ENCODE results near the gene ARHGAP26. TPM values are rescaled to one million over a fixed set of nuclear protein-coding genes. Genes with fewer than 3 reads are reported as not detected.
A peak's percentile ranks its signal among the peaks of the same experiment; 100 is the strongest.
"Not testable (repeated sequence)": the region's sequence is repeated elsewhere in the genome, so short reads cannot be mapped to it uniquely, and the experiment has no call there.

Gene ARHGAP26
- polyA plus RNA-seq, 6 donors from 2014 or later: 2.4 to 8.7 (median 4.1) TPM

DNA sequence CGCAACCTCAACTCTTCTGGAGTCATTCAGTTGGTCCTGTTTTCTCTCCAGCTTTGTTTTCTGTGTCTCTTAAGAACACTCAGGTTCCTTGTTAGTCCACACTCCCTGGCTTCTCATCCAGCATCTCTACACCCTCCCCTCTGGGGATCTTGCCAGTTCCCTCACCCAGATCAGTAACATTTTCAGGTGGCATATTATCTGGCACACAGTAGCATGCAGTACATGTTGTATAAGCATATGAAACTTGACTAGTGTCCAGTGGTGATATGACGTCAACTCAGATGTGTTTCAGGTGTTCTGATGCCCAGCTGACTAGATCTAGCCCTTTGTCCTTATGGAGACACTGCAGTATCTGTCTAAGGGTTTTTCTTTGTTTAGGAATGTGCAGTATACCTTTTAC, 184.3 kb downstream of the ARHGAP26 start:
- Mint-ChIP-seq H3K4me1 (peaks cover 10 to 27% (median 16%) of the 10 kb centered on the region in 3 donors), H3K36me3 (peaks cover 4 to 7% of the 10 kb centered on the region in 2 donors), H3K27me3 (no peaks in the 10 kb centered on the region), H3K27ac (no peak overlapping the region), H3K9me3 (peaks cover 0 to 5% (median 0%) of the 10 kb centered on the region in 7 donors), H3K4me3 (no peak overlapping the region)
- DNase-seq (no peak), ATAC-seq (ENCODE audit: low read depth in 2 of 2) (no peak)

DNA sequence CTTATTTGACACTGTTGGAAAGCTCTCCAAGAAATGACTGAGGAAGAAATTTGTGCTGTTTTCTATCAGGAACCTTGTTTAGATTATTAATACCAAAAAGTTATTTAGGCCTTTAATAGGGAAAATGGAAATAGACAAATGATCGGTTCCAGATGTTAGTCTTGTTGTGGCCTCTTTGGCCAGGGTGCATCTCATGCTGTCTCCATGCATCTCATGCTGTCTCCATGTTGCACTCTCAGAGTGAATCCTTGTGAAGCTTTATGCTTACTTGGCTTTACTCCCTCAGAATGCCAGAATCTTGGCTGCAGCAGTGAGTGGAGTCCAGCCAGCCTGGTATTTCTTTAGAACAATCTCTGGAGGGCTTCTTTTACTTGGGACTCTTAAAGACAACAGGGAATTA, 185.5 kb downstream of the ARHGAP26 start:
- Mint-ChIP-seq H3K27ac (no peak overlapping the region), H3K27me3 (no peaks in the 10 kb centered on the region), H3K4me3 (no peak overlapping the region), H3K4me1 (peaks cover 5 to 19% (median 8%) of the 10 kb centered on the region in 3 donors), H3K9me3 (peaks cover 0 to 5% (median 0%) of the 10 kb centered on the region in 7 donors), H3K36me3 (peaks cover 4 to 7% of the 10 kb centered on the region in 2 donors)
- ATAC-seq (ENCODE audit: low read depth in 2 of 2): no peak
- no peak for DNase-seq

DNA sequence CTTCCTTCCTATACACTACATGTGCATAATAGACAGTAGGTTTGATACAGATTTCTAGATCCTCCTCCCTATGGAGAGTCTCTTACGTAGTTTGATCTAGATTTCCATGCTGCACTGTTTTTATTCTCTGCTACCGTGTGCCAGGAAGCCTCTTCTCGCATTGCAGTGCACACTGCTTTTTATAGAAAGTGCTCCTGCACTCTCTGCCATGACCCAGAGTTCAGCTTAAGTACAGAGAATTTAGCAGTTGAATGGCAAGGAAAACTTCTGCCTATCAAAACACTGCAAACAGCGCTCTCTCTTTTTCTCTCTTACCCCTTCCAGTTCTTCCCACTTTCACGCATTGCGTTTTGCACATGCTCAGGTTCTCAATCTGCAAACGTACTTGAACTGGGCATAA, 187.4 kb downstream of the ARHGAP26 start:
- H3K27me3 Mint-ChIP-seq: no peaks in the 10 kb centered on the region
- H3K4me1 Mint-ChIP-seq: peaks cover 5 to 12% (median 7%) of the 10 kb centered on the region in 3 donors
- peaks cover 4 to 7% of the 10 kb centered on the region in 2 donors for H3K36me3 Mint-ChIP-seq
- ATAC-seq (ENCODE audit: low read depth in 2 of 2) (no peak), DNase-seq (no peak)
- no peak overlapping the region for H3K4me3 Mint-ChIP-seq
- H3K27ac Mint-ChIP-seq: peak overlapping the region in 1 of 6 donors; percentile 33
- peaks cover 0 to 1% (median 0%) of the 10 kb centered on the region in 7 donors for H3K9me3 Mint-ChIP-seq

DNA sequence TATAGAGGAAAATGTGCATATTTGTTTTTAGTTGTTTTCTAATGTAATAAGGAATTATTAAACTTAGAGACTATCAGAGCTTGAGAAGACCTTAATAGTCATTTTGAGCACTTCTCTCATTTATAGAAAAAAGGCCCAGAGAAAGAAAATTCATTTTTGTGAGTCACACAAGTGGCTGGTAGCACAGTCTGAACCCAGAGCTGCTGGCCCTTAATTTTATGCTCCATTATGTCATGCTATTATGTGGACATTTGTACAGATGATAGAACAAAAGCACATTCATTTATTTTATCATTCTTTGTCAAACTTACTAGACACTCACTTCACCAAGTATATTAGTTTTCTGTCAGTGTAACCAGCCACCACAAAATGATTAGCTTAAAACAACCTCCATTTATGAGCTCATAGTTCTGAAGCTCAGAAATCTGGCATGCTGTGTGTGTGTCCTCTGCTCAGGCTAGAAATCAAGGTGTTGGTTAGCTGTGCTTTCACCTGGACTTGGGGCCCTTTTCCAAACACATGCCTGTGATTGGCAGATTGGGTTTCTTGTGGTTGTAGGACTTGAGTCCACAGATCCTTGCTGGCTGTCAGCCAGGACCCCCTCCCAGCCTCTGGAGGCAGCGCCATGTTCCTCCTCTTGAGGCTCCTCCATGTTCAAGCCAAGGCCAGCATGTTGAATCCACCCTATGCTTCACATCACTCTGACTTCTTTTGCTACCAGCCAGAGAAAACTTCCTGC, 188.9 kb downstream of the ARHGAP26 start:
- no peak for DNase-seq
- H3K36me3 Mint-ChIP-seq: peaks cover 0 to 6% of the 10 kb centered on the region in 2 donors
- H3K4me1 Mint-ChIP-seq: peaks cover 5 to 12% (median 7%) of the 10 kb centered on the region in 3 donors
- no peak for ATAC-seq (ENCODE audit: low read depth in 2 of 2)
- H3K27ac Mint-ChIP-seq: peak overlapping the region in 1 of 6 donors; percentile 66
- peaks cover 0 to 9% (median 0%) of the 10 kb centered on the region in 7 donors for H3K9me3 Mint-ChIP-seq
- H3K4me3 Mint-ChIP-seq: no peak overlapping the region
- H3K27me3 Mint-ChIP-seq: no peaks in the 10 kb centered on the region

DNA sequence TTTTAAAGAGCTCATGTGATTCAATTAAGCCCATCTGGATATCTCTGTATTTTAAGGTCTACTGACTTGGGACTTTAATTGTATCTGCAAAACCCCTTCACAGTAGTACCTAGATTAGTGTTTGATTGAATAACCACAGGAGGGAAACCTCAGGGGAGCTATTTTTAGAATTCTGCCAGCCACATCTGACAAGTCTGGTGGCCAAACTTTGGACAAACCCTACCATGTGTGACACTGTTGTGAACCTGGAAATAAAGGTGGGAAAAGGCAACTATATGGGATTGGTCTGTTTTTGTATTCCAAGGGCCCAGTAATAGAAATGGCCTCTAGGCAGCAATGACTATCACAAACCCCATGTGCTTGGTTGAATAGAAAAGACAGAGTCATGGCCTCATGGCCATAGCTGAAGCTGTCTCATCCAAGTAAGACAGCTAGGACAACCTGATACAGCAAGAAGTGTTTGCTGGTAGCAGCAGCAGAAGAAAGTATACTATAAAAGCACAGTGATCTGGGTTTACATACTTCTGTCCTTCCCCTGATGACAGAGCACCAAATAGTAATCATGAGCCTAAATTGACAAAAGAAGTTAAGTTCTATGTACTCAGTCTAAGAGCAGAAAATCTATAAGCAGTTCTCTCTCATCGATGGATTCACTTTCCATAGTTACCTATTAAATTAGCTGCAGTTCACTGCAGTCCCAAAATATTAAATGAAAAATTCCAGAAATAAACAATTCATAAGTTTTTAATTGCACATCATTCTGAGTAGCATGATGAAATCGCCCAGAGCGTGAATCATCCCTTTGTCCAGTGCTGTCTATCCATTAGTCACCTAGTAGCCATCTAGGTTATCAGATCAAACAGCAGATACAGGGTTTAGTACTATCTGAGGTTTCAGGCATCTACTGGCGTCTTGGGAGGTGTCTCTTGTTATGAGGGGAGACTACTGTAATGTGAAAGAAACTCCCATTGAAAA, 189.8 kb downstream of the ARHGAP26 start:
- H3K4me1 Mint-ChIP-seq: peaks cover 7 to 16% (median 9%) of the 10 kb centered on the region in 3 donors
- ATAC-seq (ENCODE audit: low read depth in 2 of 2): no peak
- H3K9me3 Mint-ChIP-seq: peaks cover 0 to 9% (median 0%) of the 10 kb centered on the region in 7 donors
- no peak for DNase-seq
- no peaks in the 10 kb centered on the region for H3K27me3 Mint-ChIP-seq
- H3K36me3 Mint-ChIP-seq: no peaks in the 10 kb centered on the region
- no peak overlapping the region for H3K4me3 Mint-ChIP-seq
- H3K27ac Mint-ChIP-seq: no peak overlapping the region

DNA sequence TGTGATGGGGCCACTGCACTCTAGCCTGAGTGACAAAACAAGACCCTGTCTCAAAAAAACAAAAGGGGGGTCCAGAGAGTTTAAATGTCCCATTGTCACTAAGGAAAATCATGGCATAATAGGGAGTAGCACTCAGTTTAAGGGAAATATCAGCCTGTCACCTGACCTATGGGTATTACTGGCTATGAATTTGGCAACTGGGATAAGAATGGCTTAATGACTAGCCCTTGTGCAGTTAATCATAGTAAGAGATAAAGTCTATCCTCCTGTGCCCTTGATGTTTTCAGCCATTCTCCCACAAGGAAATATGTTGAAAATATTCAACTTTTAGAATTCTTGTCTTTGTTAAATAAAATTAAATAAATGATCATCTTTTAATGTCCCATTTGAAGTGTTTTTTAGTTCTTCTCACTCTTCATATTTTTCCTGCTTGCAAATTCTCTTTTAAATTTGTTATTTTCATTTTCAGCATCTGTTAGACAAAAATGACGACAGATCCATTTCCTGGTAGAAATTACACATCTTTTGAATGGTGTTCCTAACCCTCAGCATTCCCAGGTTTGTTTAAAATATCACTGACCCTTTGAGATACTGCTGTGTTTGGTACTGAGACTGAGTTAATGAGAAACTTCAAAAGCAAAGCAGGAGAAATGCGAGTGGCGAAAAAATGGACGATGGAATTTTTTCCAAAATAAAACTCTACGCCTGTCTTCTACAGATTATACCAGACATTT, 191.4 kb downstream of the ARHGAP26 start:
- ATAC-seq (ENCODE audit: low read depth in 2 of 2) (no peak), DNase-seq (no peak)
- Mint-ChIP-seq H3K4me1 (peaks cover 7 to 17% (median 9%) of the 10 kb centered on the region in 3 donors), H3K9me3 (peaks cover 0 to 9% (median 0%) of the 10 kb centered on the region in 7 donors), H3K27ac (no peak overlapping the region), H3K36me3 (no peaks in the 10 kb centered on the region), H3K4me3 (no peak overlapping the region), H3K27me3 (no peaks in the 10 kb centered on the region)

DNA sequence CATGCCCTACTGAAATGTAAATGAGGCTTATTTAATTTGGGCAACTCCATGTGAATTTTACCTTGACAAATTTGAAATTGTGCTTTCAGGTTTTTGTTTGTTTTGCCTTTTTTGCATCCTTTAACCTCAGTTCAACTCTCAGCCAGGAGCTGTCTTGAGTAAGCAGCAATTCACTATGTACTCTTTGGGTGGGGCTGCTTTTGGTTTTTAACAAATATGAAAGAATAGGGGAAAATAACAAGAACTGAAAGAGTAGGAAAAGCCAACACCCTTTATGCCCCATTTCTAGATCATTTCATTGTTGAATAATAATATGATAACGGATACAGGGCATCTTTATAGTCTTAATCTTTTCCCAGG, 192.0 kb downstream of the ARHGAP26 start:
- ATAC-seq (ENCODE audit: low read depth in 2 of 2) (no peak), DNase-seq (no peak)
- no peaks in the 10 kb centered on the region for H3K27me3 Mint-ChIP-seq
- H3K4me3 Mint-ChIP-seq: no peak overlapping the region
- peaks cover 7 to 17% (median 9%) of the 10 kb centered on the region in 3 donors for H3K4me1 Mint-ChIP-seq
- no peak overlapping the region for H3K27ac Mint-ChIP-seq
- H3K36me3 Mint-ChIP-seq: no peaks in the 10 kb centered on the region
- H3K9me3 Mint-ChIP-seq: peaks cover 0 to 9% (median 0%) of the 10 kb centered on the region in 7 donors

DNA sequence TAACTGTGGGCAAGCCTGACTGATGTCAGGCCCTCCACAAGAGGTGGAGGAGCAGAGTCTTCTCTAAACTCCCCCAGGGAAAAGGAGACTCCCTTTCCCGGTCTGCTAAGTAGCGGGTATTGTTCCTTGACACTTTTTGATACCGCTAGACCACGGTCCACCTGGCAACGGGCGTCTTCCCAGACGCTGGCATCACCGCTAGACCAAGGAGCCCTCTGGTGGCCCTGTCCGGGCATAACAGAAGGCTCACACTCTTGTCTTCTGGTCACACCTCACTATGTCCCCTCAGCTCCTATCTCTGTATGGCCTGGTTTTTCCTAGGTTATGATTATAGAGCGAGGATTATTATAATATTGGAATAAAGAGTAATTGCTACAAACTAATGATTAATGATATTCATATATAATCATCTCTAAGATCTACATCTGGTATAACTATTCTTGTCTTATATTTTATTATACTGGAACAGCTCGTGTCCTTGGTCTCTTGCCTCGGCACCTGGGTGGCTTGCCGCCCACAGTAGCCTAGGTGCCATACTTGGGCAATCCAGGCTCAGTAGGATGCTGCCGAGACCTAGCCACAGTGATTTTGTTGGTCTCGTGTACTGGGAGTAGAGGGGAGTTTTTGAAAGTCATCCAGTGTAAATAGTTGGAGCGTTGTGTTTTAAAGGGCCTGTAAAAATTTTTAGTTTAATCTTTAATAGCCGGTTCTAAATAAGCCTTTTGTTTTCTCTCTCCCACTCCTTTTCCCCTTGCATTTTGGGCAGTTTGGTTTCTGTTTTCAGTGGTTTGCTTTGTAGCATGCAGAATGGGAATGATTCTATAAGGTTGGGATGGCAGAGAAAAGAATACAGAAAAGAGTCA, 195.3 kb downstream of the ARHGAP26 start:
- not testable (repeated sequence) for ATAC-seq (ENCODE audit: low read depth in 2 of 2); H3K27me3 Mint-ChIP-seq; H3K36me3 Mint-ChIP-seq; H3K4me1 Mint-ChIP-seq; H3K9me3 Mint-ChIP-seq
- DNase-seq: peak; percentile 12
- peak overlapping the region in 1 of 8 donors; percentile 30 for H3K4me3 Mint-ChIP-seq
- peak overlapping the region in 1 of 6 donors; percentile 14 for H3K27ac Mint-ChIP-seq

DNA sequence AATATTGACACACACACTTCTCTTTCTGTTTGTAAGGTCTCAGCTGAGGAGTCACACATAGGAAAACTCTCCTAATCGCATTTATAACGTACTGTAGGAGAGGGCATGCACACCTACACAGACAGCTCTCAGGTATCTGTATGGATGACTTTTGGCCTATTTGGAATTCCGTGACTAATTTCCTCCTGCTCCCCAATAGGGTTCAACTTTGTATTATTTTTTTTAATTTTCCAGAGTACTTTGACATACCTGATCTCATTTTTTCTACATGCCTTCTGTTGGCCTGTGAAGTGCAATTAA, 195.9 kb downstream of the ARHGAP26 start:
- H3K27ac Mint-ChIP-seq: no peak overlapping the region
- no peak for DNase-seq
- H3K36me3 Mint-ChIP-seq: no peaks in the 10 kb centered on the region
- H3K9me3 Mint-ChIP-seq: peaks cover 0 to 9% (median 0%) of the 10 kb centered on the region in 7 donors
- peaks cover 0 to 9% (median 5%) of the 10 kb centered on the region in 3 donors for H3K4me1 Mint-ChIP-seq
- no peaks in the 10 kb centered on the region for H3K27me3 Mint-ChIP-seq
- ATAC-seq (ENCODE audit: low read depth in 2 of 2): no peak
- no peak overlapping the region for H3K4me3 Mint-ChIP-seq

DNA sequence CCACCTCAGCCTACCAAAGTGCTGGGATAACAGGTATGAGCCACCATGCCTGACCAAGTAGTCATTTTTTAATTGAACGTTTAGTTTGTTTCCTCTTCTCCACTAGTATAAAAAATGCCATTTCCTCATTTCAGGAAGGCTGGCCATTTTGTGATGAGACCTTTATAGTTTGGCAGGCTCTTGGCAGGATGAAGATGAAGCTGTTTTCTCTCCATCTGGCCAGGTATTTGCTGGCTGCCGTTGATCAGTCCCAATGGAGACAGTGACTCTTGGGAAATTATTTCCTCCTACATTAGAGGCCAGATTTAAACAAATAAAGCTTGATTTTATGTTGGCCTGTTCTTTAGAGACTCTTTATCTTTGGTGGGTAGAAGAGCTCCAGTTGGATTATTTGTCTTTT, 199.0 kb downstream of the ARHGAP26 start:
- no peaks in the 10 kb centered on the region for H3K36me3 Mint-ChIP-seq
- DNase-seq: no peak
- ATAC-seq (ENCODE audit: low read depth in 2 of 2): no peak
- no peaks in the 10 kb centered on the region for H3K27me3 Mint-ChIP-seq
- peaks cover 6 to 13% (median 9%) of the 10 kb centered on the region in 3 donors for H3K4me1 Mint-ChIP-seq
- peak overlapping the region in 1 of 6 donors; percentile 42 for H3K27ac Mint-ChIP-seq
- H3K4me3 Mint-ChIP-seq: no peak overlapping the region
- no peaks in the 10 kb centered on the region for H3K9me3 Mint-ChIP-seq

DNA sequence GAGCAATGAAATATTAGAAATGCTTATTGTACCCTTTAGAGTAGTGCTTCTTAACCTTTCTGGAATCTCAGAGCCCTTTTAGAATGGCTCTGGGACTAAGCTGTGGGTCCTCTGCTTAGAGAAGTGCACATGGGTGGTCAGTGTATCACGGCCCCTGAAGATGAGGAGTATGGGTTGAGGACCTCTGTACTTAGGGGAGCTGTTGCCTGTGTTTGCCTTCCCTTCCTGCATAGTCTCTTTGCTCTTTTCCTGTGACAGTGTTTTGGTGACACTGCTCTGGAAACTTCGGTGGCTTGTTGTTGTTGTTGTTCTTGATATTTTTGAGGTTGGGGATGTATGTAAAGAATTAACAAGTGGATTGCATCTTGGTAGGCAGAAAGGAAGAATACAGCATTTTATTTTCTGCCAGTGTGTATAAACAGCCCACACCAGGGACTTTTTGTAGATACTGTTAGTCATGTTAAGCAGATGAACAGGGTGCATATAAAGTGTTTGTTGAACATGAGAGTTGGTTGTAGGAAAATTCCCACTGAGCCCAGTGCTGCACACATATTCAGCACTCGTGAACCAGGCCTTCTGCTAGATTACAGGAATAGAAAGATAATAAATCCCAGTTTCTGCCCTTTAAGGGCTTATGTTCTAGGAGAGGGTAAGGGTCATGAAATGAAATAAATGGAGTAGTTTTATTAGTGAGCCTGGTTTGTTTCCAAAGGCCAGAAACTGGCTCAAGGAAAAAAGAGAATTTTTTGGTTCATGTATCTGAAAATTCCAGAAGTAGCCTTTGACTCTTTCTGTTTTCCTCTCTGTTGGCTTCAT, 199.7 kb downstream of the ARHGAP26 start:
- ATAC-seq (ENCODE audit: low read depth in 2 of 2) (no peak), DNase-seq (no peak)
- H3K9me3 Mint-ChIP-seq: no peaks in the 10 kb centered on the region
- peaks cover 6 to 9% (median 6%) of the 10 kb centered on the region in 3 donors for H3K4me1 Mint-ChIP-seq
- H3K27ac Mint-ChIP-seq: peak overlapping the region in 1 of 6 donors; percentile 42
- H3K4me3 Mint-ChIP-seq: no peak overlapping the region
- no peaks in the 10 kb centered on the region for H3K27me3 Mint-ChIP-seq
- peaks cover 0 to 5% of the 10 kb centered on the region in 2 donors for H3K36me3 Mint-ChIP-seq

All from naive B cell (primary cell).